HepG2 (cell line): ENCODE measurements around the gene TRIM66. TPM values are rescaled to one million over a fixed set of nuclear protein-coding genes. Genes with fewer than 3 reads are reported as not detected.

ENCODE experiments used
- ARNT2 ChIP-seq: sonication (generic); formaldehyde crosslinking; IDR thresholded peaks from 2 replicates; pipeline ENCODE4 v1.8.0; 2022; ENCODE audit warnings: mild to moderate bottlenecking, low read depth, missing genetic modification reagents, moderate library complexity
- ATM ChIP-seq: fragments of 450-650 bp; IDR thresholded peaks from 2 replicates; pipeline ENCODE4 v1.7.1; 2017; ENCODE audit warnings: mild to moderate bottlenecking, borderline replicate concordance
- EHMT2 ChIP-seq: fragments of 200-600 bp; sonication (generic); IDR thresholded peaks from 2 replicates; pipeline ENCODE4 v1.7.0; 2017; ENCODE audit warnings: antibody characterized with exemption, low read depth, low read length, borderline replicate concordance
- FOXK2 ChIP-seq: fragments of 450-650 bp; IDR thresholded peaks from 2 replicates; pipeline ENCODE4 v1.6.1; 2016
- KLF12 ChIP-seq: sonication (generic); formaldehyde crosslinking; IDR thresholded peaks from 2 replicates; pipeline ENCODE4 v1.4.0; 2020; ENCODE audit warnings: missing genetic modification reagents, borderline replicate concordance
- MAF1 ChIP-seq: sonication (generic); formaldehyde crosslinking; IDR thresholded peaks from 2 replicates; pipeline ENCODE4 v1.5.0; 2020; ENCODE audit warnings: missing genetic modification reagents, borderline replicate concordance
- NFIB ChIP-seq: sonication (generic); formaldehyde crosslinking; IDR thresholded peaks from 2 replicates; pipeline ENCODE4 v1.9.0; 2021; ENCODE audit warnings: missing genetic modification reagents, mild to moderate bottlenecking, borderline replicate concordance
- NPAS2 ChIP-seq: sonication (generic); formaldehyde crosslinking; IDR thresholded peaks from 2 replicates; pipeline ENCODE4 v1.8.0; 2022; ENCODE audit warnings: mild to moderate bottlenecking, missing genetic modification reagents, borderline replicate concordance
- POGZ ChIP-seq: sonication (generic); formaldehyde crosslinking; IDR thresholded peaks from 2 replicates; pipeline ENCODE4 v1.4.0; 2020; ENCODE audit warnings: mild to moderate bottlenecking, missing genetic modification reagents
- RCOR2 ChIP-seq: IDR thresholded peaks from 2 replicates; pipeline ENCODE4 v1.6.1; 2016; ENCODE audit warnings: missing biosample characterization, missing genetic modification reagents
- TEAD3 ChIP-seq: optimal IDR thresholded peaks from 2 replicates; pipeline ENCODE3; 2016; ENCODE audit warnings: borderline replicate concordance
- ZNF121 ChIP-seq: sonication (generic); formaldehyde crosslinking; IDR thresholded peaks from 2 replicates; pipeline ENCODE4 v1.5.0; 2020; ENCODE audit warnings: mild to moderate bottlenecking, missing genetic modification reagents
- ZNF331 ChIP-seq: sonication (generic); formaldehyde crosslinking; IDR thresholded peaks from 2 replicates; pipeline ENCODE4 v1.4.0; 2020; ENCODE audit warnings: missing genetic modification reagents
- ZNF484 ChIP-seq: sonication (generic); formaldehyde crosslinking; IDR thresholded peaks from 2 replicates; pipeline ENCODE4 v1.5.1; 2020; ENCODE audit warnings: mild to moderate bottlenecking, low read depth, missing genetic modification reagents, borderline replicate concordance
- ZNF703 ChIP-seq: sonication (generic); formaldehyde crosslinking; IDR thresholded peaks from 2 replicates; pipeline ENCODE4 v1.5.1; 2020; ENCODE audit warnings: missing genetic modification reagents, mild to moderate bottlenecking, moderate library complexity, borderline replicate concordance
- ZSCAN20 ChIP-seq: sonication (generic); formaldehyde crosslinking; IDR thresholded peaks from 2 replicates; pipeline ENCODE4 v1.4.0; 2020; ENCODE audit warnings: missing genetic modification reagents, mild to moderate bottlenecking, borderline replicate concordance
- polyA plus RNA-seq, 8 experiments: library from polyadenylated mRNA; depleted of rRNA in 3 of 8; stranded (reverse) in 7 of 8; unstranded in 1 of 8; fragments of >200 nt; fragmentation: Illumina TruSeq in 4 of 8; extraction: Trizol in 4 of 8; gene quantifications; 2 replicates each; pipeline versions ENCODE4 v1.2.1 to v1.2.3, GENCODE V29; 2011 to 2016; ENCODE audit warnings: low read depth in 4 of 8, missing spikeins in 1 of 8, mixed read lengths in 1 of 8; ENCODE audit not compliant: insufficient read depth in 1 of 8
- total RNA-seq, 5 experiments: library from RNA; depleted of rRNA; stranded (reverse); fragments of >200 nt; fragmentation: Illumina TruSeq; extraction: Trizol; gene quantifications; 2 replicates each; pipeline ENCODE4 v1.2.3, GENCODE V29; 2016; ENCODE audit warnings: low read depth in 1 of 5
- TF ChIP-seq, protein P1 (sequence below): sonication (generic); formaldehyde crosslinking; IDR thresholded peaks from 2 replicates; pipeline ENCODE4 v1.9.0; 2021; ENCODE audit warnings: mild to moderate bottlenecking, missing genetic modification reagents
- TF ChIP-seq, protein P2 (sequence below): sonication (generic); formaldehyde crosslinking; IDR thresholded peaks from 2 replicates; pipeline ENCODE4 v1.8.0; 2022; ENCODE audit warnings: mild to moderate bottlenecking, missing genetic modification reagents
- TF ChIP-seq, protein P3 (sequence below): sonication (generic); formaldehyde crosslinking; IDR thresholded peaks from 2 replicates; pipeline ENCODE4 v1.8.0; 2022; ENCODE audit warnings: mild to moderate bottlenecking, missing genetic modification reagents; ENCODE audit not compliant: insufficient replicate concordance

Gene TRIM66
- total and polyA plus RNA-seq, 2 of the 13 experiments (the other 11 are each of a cell fraction or from before 2014, with no cell fraction given) = 4.9 to 6.1 TPM

DNA sequence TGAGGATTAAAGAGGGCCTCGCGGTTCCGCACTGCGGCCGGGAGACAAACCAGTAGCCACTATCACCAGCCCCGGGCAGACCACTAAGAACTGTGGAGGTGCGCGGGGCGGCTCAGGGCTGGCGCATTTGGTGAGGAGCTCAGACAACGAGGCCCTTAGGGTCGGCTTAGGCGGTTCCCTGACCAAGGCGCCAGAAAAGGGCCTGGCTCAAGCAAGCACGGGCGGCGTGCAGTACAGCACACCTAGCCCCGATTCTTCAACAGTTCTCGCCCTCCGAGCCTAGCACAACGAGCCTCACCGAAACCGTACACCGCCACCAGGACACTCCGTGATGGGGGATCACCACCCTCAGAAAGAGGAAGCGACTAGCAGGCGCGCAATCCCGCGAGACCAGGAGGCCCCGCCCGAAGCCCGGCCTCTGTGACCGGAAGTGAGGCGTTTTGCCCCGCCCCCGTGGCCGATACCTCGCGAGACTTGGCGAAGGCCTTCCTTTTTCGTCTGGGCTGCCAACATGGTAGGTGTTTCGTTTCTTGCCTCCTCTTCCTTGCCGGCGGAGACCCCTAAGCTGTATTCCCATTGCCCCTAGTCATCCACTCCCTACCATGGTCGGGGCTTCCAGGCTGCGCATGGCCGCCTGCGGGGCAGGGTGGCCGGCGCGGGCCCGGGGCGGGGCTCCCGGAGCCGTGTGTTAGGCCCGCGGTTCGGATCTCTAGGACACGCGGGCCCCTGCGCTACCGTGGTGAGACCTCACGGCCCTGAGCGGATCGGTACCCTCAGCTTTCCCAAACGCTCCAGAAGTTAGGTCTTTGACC is at the start of gene TRIM66, which contains the start of gene RPL27A (continued):
- TF ChIP-seq, protein P1, sequence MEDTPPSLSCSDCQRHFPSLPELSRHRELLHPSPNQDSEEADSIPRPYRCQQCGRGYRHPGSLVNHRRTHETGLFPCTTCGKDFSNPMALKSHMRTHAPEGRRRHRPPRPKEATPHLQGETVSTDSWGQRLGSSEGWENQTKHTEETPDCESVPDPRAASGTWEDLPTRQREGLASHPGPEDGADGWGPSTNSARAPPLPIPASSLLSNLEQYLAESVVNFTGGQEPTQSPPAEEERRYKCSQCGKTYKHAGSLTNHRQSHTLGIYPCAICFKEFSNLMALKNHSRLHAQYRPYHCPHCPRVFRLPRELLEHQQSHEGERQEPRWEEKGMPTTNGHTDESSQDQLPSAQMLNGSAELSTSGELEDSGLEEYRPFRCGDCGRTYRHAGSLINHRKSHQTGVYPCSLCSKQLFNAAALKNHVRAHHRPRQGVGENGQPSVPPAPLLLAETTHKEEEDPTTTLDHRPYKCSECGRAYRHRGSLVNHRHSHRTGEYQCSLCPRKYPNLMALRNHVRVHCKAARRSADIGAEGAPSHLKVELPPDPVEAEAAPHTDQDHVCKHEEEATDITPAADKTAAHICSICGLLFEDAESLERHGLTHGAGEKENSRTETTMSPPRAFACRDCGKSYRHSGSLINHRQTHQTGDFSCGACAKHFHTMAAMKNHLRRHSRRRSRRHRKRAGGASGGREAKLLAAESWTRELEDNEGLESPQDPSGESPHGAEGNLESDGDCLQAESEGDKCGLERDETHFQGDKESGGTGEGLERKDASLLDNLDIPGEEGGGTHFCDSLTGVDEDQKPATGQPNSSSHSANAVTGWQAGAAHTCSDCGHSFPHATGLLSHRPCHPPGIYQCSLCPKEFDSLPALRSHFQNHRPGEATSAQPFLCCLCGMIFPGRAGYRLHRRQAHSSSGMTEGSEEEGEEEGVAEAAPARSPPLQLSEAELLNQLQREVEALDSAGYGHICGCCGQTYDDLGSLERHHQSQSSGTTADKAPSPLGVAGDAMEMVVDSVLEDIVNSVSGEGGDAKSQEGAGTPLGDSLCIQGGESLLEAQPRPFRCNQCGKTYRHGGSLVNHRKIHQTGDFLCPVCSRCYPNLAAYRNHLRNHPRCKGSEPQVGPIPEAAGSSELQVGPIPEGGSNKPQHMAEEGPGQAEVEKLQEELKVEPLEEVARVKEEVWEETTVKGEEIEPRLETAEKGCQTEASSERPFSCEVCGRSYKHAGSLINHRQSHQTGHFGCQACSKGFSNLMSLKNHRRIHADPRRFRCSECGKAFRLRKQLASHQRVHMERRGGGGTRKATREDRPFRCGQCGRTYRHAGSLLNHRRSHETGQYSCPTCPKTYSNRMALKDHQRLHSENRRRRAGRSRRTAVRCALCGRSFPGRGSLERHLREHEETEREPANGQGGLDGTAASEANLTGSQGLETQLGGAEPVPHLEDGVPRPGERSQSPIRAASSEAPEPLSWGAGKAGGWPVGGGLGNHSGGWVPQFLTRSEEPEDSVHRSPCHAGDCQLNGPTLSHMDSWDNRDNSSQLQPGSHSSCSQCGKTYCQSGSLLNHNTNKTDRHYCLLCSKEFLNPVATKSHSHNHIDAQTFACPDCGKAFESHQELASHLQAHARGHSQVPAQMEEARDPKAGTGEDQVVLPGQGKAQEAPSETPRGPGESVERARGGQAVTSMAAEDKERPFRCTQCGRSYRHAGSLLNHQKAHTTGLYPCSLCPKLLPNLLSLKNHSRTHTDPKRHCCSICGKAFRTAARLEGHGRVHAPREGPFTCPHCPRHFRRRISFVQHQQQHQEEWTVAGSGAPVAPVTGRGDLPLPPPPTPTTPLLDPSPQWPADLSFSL (CRISPR knock-in tag) = no peak; the same call in 1 of the 2 replicates
- TF ChIP-seq NFIB (CRISPR knock-in tag) (no peak), RCOR2 (no peak), MAF1 (CRISPR knock-in tag) (peak; percentile 30; the same call in 1 of the 2 replicates), ZNF703 (no peak; the same call in 1 of the 2 replicates), EHMT2 (no peak), POGZ (CRISPR knock-in tag) (peak; percentile 82), KLF12 (CRISPR knock-in tag) (peak; percentile 13; the same call in 1 of the 2 replicates), ZSCAN20 (CRISPR knock-in tag) (peak; percentile 30; the same call in 1 of the 2 replicates), FOXK2 (no peak), ZNF121 (CRISPR knock-in tag) (peak; percentile 5; the same call in 1 of the 2 replicates), ZNF331 (CRISPR knock-in tag) (0 out of 2 replicates have a peak, but pooled peaks have one; percentile 24), ARNT2 (CRISPR knock-in tag) (peak; percentile 86; the same call in 1 of the 2 replicates), NPAS2 (CRISPR knock-in tag) (no peak), TEAD3 (CRISPR knock-in tag) (peak; percentile 56), ATM (no peak), ZNF484 (CRISPR knock-in tag) (0 out of 2 replicates have a peak, but pooled peaks have one; percentile 76)
- TF ChIP-seq, protein P2, sequence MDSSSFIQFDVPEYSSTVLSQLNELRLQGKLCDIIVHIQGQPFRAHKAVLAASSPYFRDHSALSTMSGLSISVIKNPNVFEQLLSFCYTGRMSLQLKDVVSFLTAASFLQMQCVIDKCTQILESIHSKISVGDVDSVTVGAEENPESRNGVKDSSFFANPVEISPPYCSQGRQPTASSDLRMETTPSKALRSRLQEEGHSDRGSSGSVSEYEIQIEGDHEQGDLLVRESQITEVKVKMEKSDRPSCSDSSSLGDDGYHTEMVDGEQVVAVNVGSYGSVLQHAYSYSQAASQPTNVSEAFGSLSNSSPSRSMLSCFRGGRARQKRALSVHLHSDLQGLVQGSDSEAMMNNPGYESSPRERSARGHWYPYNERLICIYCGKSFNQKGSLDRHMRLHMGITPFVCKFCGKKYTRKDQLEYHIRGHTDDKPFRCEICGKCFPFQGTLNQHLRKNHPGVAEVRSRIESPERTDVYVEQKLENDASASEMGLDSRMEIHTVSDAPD (CRISPR knock-in tag) = no peak
- TF ChIP-seq, protein P3, sequence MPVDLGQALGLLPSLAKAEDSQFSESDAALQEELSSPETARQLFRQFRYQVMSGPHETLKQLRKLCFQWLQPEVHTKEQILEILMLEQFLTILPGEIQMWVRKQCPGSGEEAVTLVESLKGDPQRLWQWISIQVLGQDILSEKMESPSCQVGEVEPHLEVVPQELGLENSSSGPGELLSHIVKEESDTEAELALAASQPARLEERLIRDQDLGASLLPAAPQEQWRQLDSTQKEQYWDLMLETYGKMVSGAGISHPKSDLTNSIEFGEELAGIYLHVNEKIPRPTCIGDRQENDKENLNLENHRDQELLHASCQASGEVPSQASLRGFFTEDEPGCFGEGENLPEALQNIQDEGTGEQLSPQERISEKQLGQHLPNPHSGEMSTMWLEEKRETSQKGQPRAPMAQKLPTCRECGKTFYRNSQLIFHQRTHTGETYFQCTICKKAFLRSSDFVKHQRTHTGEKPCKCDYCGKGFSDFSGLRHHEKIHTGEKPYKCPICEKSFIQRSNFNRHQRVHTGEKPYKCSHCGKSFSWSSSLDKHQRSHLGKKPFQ = no peak
